GM12801 (cell line): ENCODE data around the gene FLT3.

Experiments used
- CTCF ChIP-seq: IDR thresholded peaks from one replicate; pipeline ENCODE4 v1.5.1; 2011; ENCODE audit warnings: control low read depth; ENCODE audit not compliant: insufficient read length; ENCODE audit errors: extremely low read depth

Gene FLT3

GRCh38 chr13:28037399-28037798, 63.0 kb downstream of the FLT3 start:
- no peak for TF ChIP-seq CTCF

- TF ChIP-seq CTCF, result no peak
These were observed 65.1 kb downstream of the FLT3 start for GRCh38 chr13:28035146-28035782.

DNA sequence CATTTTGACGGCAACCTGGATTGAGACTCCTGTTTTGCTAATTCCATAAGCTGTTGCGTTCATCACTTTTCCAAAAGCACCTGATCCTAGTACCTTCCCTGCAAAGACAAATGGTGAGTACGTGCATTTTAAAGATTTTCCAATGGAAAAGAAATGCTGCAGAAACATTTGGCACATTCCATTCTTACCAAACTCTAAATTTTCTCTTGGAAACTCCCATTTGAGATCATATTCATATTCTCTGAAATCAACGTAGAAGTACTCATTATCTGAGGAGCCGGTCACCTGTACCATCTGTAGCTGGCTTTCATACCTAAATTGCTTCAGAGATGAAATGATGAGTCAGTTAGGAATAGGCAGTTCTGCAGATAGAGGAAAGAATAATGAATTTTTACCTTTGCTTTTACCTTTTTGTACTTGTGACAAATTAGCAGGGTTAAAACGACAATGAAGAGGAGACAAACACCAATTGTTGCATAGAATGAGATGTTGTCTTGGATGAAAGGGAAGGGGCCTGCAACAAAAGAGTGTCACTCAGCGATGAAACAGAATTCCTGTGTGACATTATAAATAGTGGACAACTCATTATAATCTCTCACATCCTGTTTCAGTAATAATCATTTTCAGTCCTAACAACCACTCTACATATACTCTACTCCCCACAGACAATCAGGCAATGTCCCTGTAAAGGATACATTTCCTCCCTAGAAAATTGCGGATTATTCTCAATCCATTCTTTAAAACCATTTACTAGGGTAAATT, 66.3 kb downstream of the FLT3 start:
- no peak for TF ChIP-seq CTCF

GRCh38 chr13:28031896-28032288, 68.5 kb downstream of the FLT3 start:
- TF ChIP-seq CTCF, result no peak

- TF ChIP-seq CTCF, result no peak
These were observed 69.0 kb downstream of the FLT3 start for GRCh38 chr13:28031220-28031895.

- TF ChIP-seq CTCF, result no peak
These were observed 72.6 kb downstream of the FLT3 start for GRCh38 chr13:28027607-28028364.

DNA sequence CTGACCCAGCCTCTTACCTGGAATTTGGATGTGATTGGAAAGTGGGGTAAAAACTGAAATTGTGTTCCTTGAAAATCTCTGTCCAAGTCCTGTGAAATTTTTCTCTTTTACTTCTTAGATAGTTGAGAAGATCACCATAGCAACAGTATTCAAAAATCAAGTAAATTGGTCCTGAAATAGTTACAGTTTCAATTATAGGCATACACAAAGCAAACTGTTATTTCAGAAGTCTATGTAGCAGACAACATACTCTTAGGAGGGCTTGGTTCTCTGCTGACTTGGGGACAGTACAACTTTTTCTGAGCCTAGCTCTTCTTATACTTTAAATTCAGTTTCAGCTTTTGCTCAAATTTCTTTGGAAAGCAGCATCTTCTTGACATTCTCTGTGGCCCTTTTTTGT, 73.3 kb downstream of the FLT3 start:
- no peak for TF ChIP-seq CTCF
